Esophagus muscularis mucosa (tissue), 4 donors: Measurements from ENCODE around the gene SNAP23. TPM values are rescaled to one million over a fixed set of nuclear protein-coding genes. Genes with fewer than 3 reads are reported as not detected.

Experiments used
- DNase-seq: peaks from one replicate; pipeline ENCODE4 v3.0.0-alpha.2; 2017; ENCODE audit errors: extremely low spot score
- H3K27ac ChIP-seq, 4 donors: fragments of 200-600 bp; sonication (generic); replicated peaks in 1 of 4; 1 replicate in 3 of 4; 2 replicates in 1 of 4; pipeline ENCODE4 v1.5.1; 2016 to 2019; ENCODE audit warnings: mild to moderate bottlenecking in 1 of 4
- H3K27me3 ChIP-seq, 4 donors: fragments of 200-600 bp; sonication (generic); one replicate each; pipeline versions ENCODE4 v1.5.1 to v1.6.0; 2016 to 2019
- H3K36me3 ChIP-seq, 4 donors: fragments of 200-600 bp; sonication (generic); one replicate each; pipeline ENCODE4 v1.5.1; 2016 to 2019
- H3K4me1 ChIP-seq, 4 donors: fragments of 200-600 bp; sonication (generic); one replicate each; pipeline ENCODE4 v1.5.1; 2016 to 2019
- H3K4me3 ChIP-seq, 4 donors: fragments of 200-600 bp; sonication (generic); 1 replicate in 2 of 4; 2 replicates in 2 of 4; pipeline ENCODE4 v1.5.1; 2016 to 2019; ENCODE audit warnings: mild to moderate bottlenecking in 4 of 4, moderate library complexity in 1 of 4
- H3K9me3 ChIP-seq, 4 donors: fragments of 200-600 bp; sonication (generic); 1 replicate in 3 of 4; 2 replicates in 1 of 4; pipeline ENCODE4 v1.5.1; 2016 to 2019
- EP300 ChIP-seq: sonication (generic); formaldehyde crosslinking; IDR thresholded peaks from one replicate; pipeline ENCODE4 v1.6.1; 2017; ENCODE audit warnings: antibody characterized with exemption
- POLR2A ChIP-seq: fragments of 450-650 bp; IDR thresholded peaks from one replicate; pipeline ENCODE4 v1.6.1; 2017; ENCODE audit warnings: antibody characterized with exemption, moderate library complexity, mild to moderate bottlenecking, low read depth
- POLR2AphosphoS5 ChIP-seq, 2 donors: sonication (generic); formaldehyde crosslinking; IDR thresholded peaks; one replicate each; pipeline ENCODE4 v1.6.1; 2017; ENCODE audit warnings: antibody characterized with exemption in 2 of 2
- WGBS: methylation state at CpG from one replicate; pipeline ENCODE4 v1.1.5; 2018; 5-methylcytosine and 5-hydroxymethylcytosine counted together
- intact Hi-C: fragments of 100-400 bp; cut with DNase I; formaldehyde crosslinking; loops from one replicate; pipeline ENCODE4 v1.15.1; 2023
- total RNA-seq, 4 donors: library from RNA; depleted of rRNA; stranded (reverse); fragments of >200 nt; gene quantifications; one replicate each; pipeline versions ENCODE4 v1.1.0 to v1.2.1, GENCODE V29; 2016
- TF ChIP-seq, protein P1 (sequence below), 3 experiments: fragments of 200-600 bp in 2 of 3; fragments of 450-650 bp in 1 of 3; sonication (generic) in 2 of 3; IDR thresholded peaks; one replicate each; pipeline ENCODE4 v1.5.1; 2017 to 2019; ENCODE audit warnings: antibody characterized with exemption in 3 of 3, mild to moderate bottlenecking in 2 of 3, moderate library complexity in 1 of 3

SNAP23 gene
- total RNA-seq, 4 donors from 2014 or later, result 48.6 to 76.2 (median 55.1) TPM

DNA sequence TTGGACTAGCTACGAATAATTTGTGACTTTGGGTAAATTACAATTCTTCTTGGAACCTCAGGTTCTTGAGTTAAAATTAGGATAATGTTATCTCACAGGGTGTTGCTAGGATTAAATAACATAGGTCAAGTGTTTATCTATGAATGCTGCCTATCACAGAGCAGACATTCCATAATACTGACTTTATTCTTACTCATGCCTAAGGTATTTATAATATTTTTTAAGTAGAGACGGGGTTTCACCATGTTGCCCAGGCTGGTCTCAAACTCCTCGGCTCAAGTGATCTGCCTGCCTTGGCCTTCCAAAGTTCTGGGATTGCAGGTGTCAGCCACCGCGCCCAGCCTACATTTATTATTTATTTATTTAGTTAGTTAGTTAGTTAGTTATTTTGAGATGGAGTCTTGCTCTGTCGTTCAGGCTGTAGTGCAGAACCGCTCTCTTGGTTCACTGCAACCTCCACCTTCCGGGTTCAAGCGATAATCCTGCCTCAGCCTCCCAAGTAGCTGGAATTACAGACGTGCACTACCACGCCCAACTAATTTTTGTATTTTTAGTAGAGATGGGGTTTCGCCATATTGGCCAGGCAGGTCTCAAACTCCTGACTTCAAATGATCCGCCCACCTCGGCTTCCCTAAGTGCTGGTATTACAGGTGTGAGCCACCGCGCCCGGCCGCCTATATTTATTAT, 3.8 kb upstream of the SNAP23 start:
- TF ChIP-seq EP300, result no peak
- no peak for TF ChIP-seq POLR2AphosphoS5 (IDR thresholded peaks at IDR 0.05)
- TF ChIP-seq, protein P1, sequence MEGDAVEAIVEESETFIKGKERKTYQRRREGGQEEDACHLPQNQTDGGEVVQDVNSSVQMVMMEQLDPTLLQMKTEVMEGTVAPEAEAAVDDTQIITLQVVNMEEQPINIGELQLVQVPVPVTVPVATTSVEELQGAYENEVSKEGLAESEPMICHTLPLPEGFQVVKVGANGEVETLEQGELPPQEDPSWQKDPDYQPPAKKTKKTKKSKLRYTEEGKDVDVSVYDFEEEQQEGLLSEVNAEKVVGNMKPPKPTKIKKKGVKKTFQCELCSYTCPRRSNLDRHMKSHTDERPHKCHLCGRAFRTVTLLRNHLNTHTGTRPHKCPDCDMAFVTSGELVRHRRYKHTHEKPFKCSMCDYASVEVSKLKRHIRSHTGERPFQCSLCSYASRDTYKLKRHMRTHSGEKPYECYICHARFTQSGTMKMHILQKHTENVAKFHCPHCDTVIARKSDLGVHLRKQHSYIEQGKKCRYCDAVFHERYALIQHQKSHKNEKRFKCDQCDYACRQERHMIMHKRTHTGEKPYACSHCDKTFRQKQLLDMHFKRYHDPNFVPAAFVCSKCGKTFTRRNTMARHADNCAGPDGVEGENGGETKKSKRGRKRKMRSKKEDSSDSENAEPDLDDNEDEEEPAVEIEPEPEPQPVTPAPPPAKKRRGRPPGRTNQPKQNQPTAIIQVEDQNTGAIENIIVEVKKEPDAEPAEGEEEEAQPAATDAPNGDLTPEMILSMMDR (IDR thresholded peaks at IDR 0.05), result no peak
- no peak for TF ChIP-seq POLR2A
- Histone ChIP-seq H3K9me3 (no peaks in the 10 kb centered on the region), H3K4me1 (peaks cover 38 to 59% (median 51%) of the 10 kb centered on the region in 4 donors), H3K27ac (peak overlapping the region; percentile 89 to 96 (median 92)), H3K4me3 (peak overlapping the region; percentile 74 to 96 (median 90)), H3K27me3 (no peaks in the 10 kb centered on the region), H3K36me3 (no peaks in the 10 kb centered on the region)
- intact Hi-C loops, result no loop called here
- DNase-seq, result no peak
- 86% methylated on average over 18 of the region's 18 CpGs for WGBS

DNA sequence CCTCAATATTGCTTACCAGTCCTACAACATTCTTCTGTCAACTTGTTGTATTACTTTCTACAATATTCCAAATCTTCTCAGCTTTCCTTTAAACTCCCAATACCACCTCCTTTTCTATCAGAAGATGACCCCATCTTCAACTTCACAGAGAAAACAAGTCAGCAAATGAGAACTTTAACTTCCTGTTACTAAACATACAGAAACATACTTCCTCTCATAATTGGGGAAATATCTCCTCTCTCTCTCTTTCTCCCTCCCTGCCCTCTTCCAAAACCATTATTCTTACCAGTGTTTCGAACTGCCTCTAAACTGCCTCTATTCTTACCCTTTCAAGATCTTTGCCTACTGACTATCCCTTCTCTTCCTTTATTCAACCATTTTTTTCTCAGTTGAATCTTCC, 1.8 kb upstream of the SNAP23 start:
- intact Hi-C loops, result no loop called here
- peaks cover 37 to 71% (median 62%) of the 10 kb centered on the region in 4 donors for H3K4me1 ChIP-seq

DNA sequence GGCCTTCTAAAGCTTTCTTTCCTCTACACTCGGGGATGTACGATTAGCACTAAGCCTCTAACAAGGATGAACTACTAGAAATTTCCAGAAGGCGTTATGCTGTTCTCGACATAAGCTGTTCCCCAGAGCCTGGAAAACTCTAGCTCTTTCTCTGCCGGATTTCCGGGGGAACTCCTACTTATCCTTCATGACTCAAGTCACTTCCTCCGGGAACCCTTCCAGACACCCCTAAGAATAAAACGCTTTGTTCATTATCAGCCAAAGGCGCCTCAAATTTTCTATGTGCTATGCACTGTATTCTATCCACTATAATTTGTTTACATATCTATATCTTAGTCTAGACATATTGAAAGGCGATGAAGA, 455 bp upstream of the SNAP23 start:
- intact Hi-C loops, result no loop called here
- Histone ChIP-seq H3K4me1 (peaks cover 33 to 73% (median 62%) of the 10 kb centered on the region in 4 donors), H3K36me3 (peaks cover 0 to 4% (median 0%) of the 10 kb centered on the region in 4 donors), H3K4me3 (peak overlapping the region; percentile 66 to 77 (median 76)), H3K27ac (peak overlapping the region; percentile 83 to 95 (median 91)), H3K9me3 (no peaks in the 10 kb centered on the region), H3K27me3 (no peaks in the 10 kb centered on the region)
- TF ChIP-seq POLR2AphosphoS5 (IDR thresholded peaks at IDR 0.05), result peak in 1 of 2 donors; percentile 2
- TF ChIP-seq EP300, result no peak
- no peak for DNase-seq
- WGBS, result 5% methylated on average over 10 of the region's 10 CpGs

More for the DNA sequence above, 1.8 kb upstream of the SNAP23 start:
- no peak for DNase-seq
- peak overlapping the region in 3 of 4 donors; percentile 83 to 92 (median 90) for H3K27ac ChIP-seq
- TF ChIP-seq, protein P1 (IDR thresholded peaks at IDR 0.05), result no peak
- TF ChIP-seq POLR2A, result no peak
- no peak for TF ChIP-seq POLR2AphosphoS5 (IDR thresholded peaks at IDR 0.05)
- TF ChIP-seq EP300, result no peak
- WGBS, result 68% methylated on average over 1 of the region's 1 CpG
- no peaks in the 10 kb centered on the region for H3K27me3 ChIP-seq
- H3K36me3 ChIP-seq, result peaks cover 0 to 4% (median 0%) of the 10 kb centered on the region in 4 donors
- no peak overlapping the region for H3K4me3 ChIP-seq
- H3K9me3 ChIP-seq, result no peaks in the 10 kb centered on the region

DNA sequence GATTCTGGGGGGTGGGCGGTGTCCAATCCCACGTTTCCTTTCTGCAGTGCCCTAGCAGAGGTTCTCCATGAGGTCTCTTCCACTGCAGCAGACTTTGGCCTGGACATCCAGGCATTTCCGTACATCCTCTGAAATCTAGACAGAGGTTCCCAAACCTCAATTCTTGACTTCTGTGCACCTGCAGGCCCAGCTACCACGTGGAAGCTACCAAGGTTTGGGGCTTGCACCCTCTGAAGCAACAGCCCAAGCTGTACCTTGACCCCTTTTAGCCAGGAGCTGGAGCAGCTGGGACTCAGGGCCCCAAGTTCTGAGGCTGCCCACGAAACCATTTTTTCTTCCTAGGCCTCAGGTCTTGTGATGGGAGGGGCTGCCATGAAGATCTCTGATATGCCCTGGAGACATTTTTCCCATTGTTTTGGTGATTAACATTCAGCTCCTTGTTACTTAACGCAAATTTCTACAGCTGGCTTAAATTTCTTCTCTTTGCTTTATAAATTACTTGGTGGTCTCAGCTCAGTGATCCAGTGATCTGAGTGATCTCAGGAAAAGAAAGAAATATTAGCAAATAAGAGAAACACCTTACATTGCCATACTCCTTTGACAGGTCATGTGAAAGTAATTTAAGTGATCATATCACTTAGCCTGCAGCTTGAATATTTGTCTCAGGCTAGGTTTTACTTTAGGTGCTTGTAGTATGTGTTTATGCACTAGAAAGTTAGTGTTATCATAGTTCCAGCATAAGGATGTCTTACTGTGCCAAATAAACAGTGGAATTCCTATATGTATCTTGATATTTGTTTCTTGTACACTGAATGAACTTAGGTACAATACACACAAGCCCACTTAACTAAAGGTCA, 3.0 kb downstream of the SNAP23 start:
- peak overlapping the region; percentile 20 to 58 (median 51) for H3K27ac ChIP-seq
- 79% methylated on average over 6 of the region's 6 CpGs for WGBS
- intact Hi-C loops, result no loop called here
- H3K4me1 ChIP-seq, result peaks cover 38 to 68% (median 61%) of the 10 kb centered on the region in 4 donors
- H3K27me3 ChIP-seq, result no peaks in the 10 kb centered on the region
- H3K36me3 ChIP-seq, result peaks cover 0 to 4% (median 0%) of the 10 kb centered on the region in 4 donors
- no peaks in the 10 kb centered on the region for H3K9me3 ChIP-seq
- TF ChIP-seq POLR2A, result no peak
- TF ChIP-seq POLR2AphosphoS5 (IDR thresholded peaks at IDR 0.05), result no peak
- no peak for TF ChIP-seq EP300
- TF ChIP-seq, protein P1 (IDR thresholded peaks at IDR 0.05), result no peak
- no peak for DNase-seq
- H3K4me3 ChIP-seq, result no peak overlapping the region
